HepG2 (cell line): ENCODE results near the gene MXRA8. TPM values are rescaled to one million over a fixed set of nuclear protein-coding genes. Genes with fewer than 3 reads are reported as not detected.

Source experiments
- ATAC-seq: fragments of 200-7000 bp; cut with Tn5 transposase; 3 replicates; pipeline ENCODE4 v1.9.1; 2020; ENCODE audit warnings: mild to moderate bottlenecking, moderate library complexity
- BruUV-seq: library from RNA; stranded (reverse); fragments of 400-500 nt; replicated peaks from 2 replicates; lab custom pipeline; 2021; lab: Mats Ljungman, UMichigan
- CTCF ChIA-PET: fragments of 300-600 bp; formaldehyde crosslinking; extraction: SDS; loops from one replicate; lab custom pipeline; 2021; ENCODE audit warnings: low total read pairs, inconsistent platforms, low intra/inter-chr PET ratio; lab: Yijun Ruan, JAX
- POLR2A ChIA-PET: fragments of 350-600 bp; sonication (Branson Sonifier 250); formaldehyde crosslinking; loops from one replicate; lab custom pipeline; 2020; ENCODE audit warnings: antibody characterized with exemption, inconsistent platforms; lab: Yijun Ruan, JAX
- DNase-seq: peaks from one replicate; pipeline ENCODE4 v3.0.0-alpha.2; 2015; ENCODE audit warnings: low spot score
- FAIRE-seq: peaks from 3 replicates; lab custom pipeline; 2011; peaks lifted over from hg19 to GRCh38; lab: Jason Lieb, UNC
- H2AFZ ChIP-seq: one replicate; pipeline ENCODE4 v1.6.1; 2011; ENCODE audit warnings: low read length, inconsistent platforms
- H3K27ac ChIP-seq: fragments of 300-600 bp; 3 replicates; pipeline ENCODE4 v1.8.0; 2011; ENCODE audit warnings: mixed run types, mild to moderate bottlenecking, mixed read lengths, low read length, inconsistent platforms; ENCODE audit not compliant: insufficient read depth; ENCODE audit errors: extremely low read length
- H3K27me3 ChIP-seq, 2 experiments: fragments of 200-600 bp in 1 of 2; 2 replicates in 1 of 2; 3 replicates in 1 of 2; pipeline versions ENCODE4 v1.6.0 to v1.8.0; 2011; ENCODE audit warnings: low read length in 2 of 2, mild to moderate bottlenecking in 2 of 2, moderate library complexity in 2 of 2, inconsistent platforms in 1 of 2; ENCODE audit not compliant: insufficient read depth in 2 of 2, control insufficient read depth in 1 of 2
- H3K36me3 ChIP-seq, 2 experiments: fragments of 200-600 bp in 1 of 2; replicated peaks in 1 of 2; 2 replicates in 1 of 2; 3 replicates in 1 of 2; pipeline versions ENCODE4 v1.5.1 to v1.8.0; 2011; ENCODE audit warnings: low read length in 2 of 2, inconsistent platforms in 1 of 2; ENCODE audit not compliant: insufficient read depth in 2 of 2, control insufficient read depth in 1 of 2
- H3K4me1 ChIP-seq: 2 replicates; pipeline ENCODE4 v1.5.1; 2012; ENCODE audit warnings: low read length, inconsistent platforms; ENCODE audit not compliant: insufficient read depth
- H3K4me2 ChIP-seq: 2 replicates; pipeline ENCODE4 v1.6.0; 2011; ENCODE audit warnings: low read depth, low read length, inconsistent platforms
- H3K4me3 ChIP-seq, 3 experiments: fragments of 200-600 bp in 1 of 3; sonication (generic), shearing (Covaris generic) in 1 of 3; replicated peaks in 1 of 3; 2 replicates each; pipeline ENCODE4 v1.5.1; 2011 to 2016; ENCODE audit warnings: low read length in 3 of 3, inconsistent platforms in 2 of 3, low read depth in 2 of 3, mild to moderate bottlenecking in 2 of 3, control low read depth in 1 of 3, mixed read lengths in 1 of 3; ENCODE audit not compliant: insufficient read depth in 1 of 3
- H3K79me2 ChIP-seq: one replicate; pipeline ENCODE4 v1.6.1; 2011; ENCODE audit warnings: low read length, inconsistent platforms; ENCODE audit not compliant: insufficient read depth
- H3K9ac ChIP-seq: 2 replicates; pipeline ENCODE4 v1.6.0; 2011; ENCODE audit warnings: mild to moderate bottlenecking, low read depth, low read length, inconsistent platforms; ENCODE audit not compliant: insufficient read depth
- H3K9me3 ChIP-seq: 2 replicates; pipeline ENCODE4 v1.5.1; 2012; ENCODE audit warnings: mild to moderate bottlenecking, low read length
- H4K20me1 ChIP-seq: 2 replicates; pipeline ENCODE4 v1.6.0; 2011; ENCODE audit warnings: inconsistent platforms, mild to moderate bottlenecking, low read length, moderate library complexity; ENCODE audit not compliant: insufficient read depth
- HINFP ChIP-seq: sonication (generic); formaldehyde crosslinking; IDR thresholded peaks from 2 replicates; pipeline ENCODE4 v1.4.0; 2020; ENCODE audit warnings: low read depth, mild to moderate bottlenecking, missing genetic modification reagents
- REST ChIP-seq, 2 experiments: IDR thresholded peaks; 2 replicates each; pipeline ENCODE4 v1.6.1; 2011 to 2012; ENCODE audit warnings: low read length in 2 of 2, borderline replicate concordance in 1 of 2, low read depth in 1 of 2, mild to moderate bottlenecking in 1 of 2, moderate library complexity in 1 of 2
- ZSCAN22 ChIP-seq: sonication (generic); formaldehyde crosslinking; IDR thresholded peaks from 2 replicates; pipeline ENCODE4 v1.4.0; 2020; ENCODE audit warnings: mild to moderate bottlenecking, missing genetic modification reagents
- WGBS: methylation state at CpG from one replicate; pipeline ENCODE4 v1.1.6; 2017; ENCODE audit warnings: low lambda C conversion rate; 5-methylcytosine and 5-hydroxymethylcytosine counted together
- in situ Hi-C: cut with HindIII; loops from 2 replicates; pipeline ENCODE4 v1.10.0; 2017; ENCODE audit warnings: low pct_unique_long_range_greater_than_20kb; ENCODE audit not compliant: extremely low pct_ligation_motif_present
- intact Hi-C: fragments of 100-400 bp; cut with micrococcal nuclease; formaldehyde crosslinking; loops from one replicate; pipeline ENCODE4 v1.10.0; 2022; ENCODE audit not compliant: unreplicated experiment
- polyA plus RNA-seq, 8 experiments: library from polyadenylated mRNA; depleted of rRNA in 3 of 8; stranded (reverse) in 7 of 8; unstranded in 1 of 8; fragments of >200 nt; fragmentation: Illumina TruSeq in 4 of 8; extraction: Trizol in 4 of 8; gene quantifications; 2 replicates each; pipeline versions ENCODE4 v1.2.1 to v1.2.3, GENCODE V29; 2011 to 2016; ENCODE audit warnings: low read depth in 4 of 8, missing spikeins in 1 of 8, mixed read lengths in 1 of 8; ENCODE audit not compliant: insufficient read depth in 1 of 8
- total RNA-seq, 5 experiments: library from RNA; depleted of rRNA; stranded (reverse); fragments of >200 nt; fragmentation: Illumina TruSeq; extraction: Trizol; gene quantifications; 2 replicates each; pipeline ENCODE4 v1.2.3, GENCODE V29; 2016; ENCODE audit warnings: low read depth in 1 of 5

The MXRA8 gene
- total and polyA plus RNA-seq, 2 of the 13 experiments (the other 11 are each of a cell fraction or from before 2014, with no cell fraction given) = 19.8 to 44.8 TPM

- H3K36me3 ChIP-seq = no peaks in the 10 kb centered on the region
- no peaks in the 10 kb centered on the region for H4K20me1 ChIP-seq
- 48% methylated on average over 10 of the region's 10 CpGs for WGBS
- ATAC-seq (no peak), FAIRE-seq (no peak)
- H3K79me2 ChIP-seq = no peaks in the 10 kb centered on the region
- H3K27ac ChIP-seq = no peak overlapping the region
- no peak overlapping the region for H2AFZ ChIP-seq
- POLR2A ChIA-PET = no interaction called here
- in situ Hi-C loops = no loop called here
- TF ChIP-seq REST (IDR thresholded peaks at IDR 0.05; ENCODE audit: borderline replicate concordance in 1 of 2, low read depth in 1 of 2, low read length in 2 of 2) (no peak), ZSCAN22 (CRISPR knock-in tag) (no peak), HINFP (CRISPR knock-in tag) (no peak)
- TF ChIP-seq, all 625 proteins: peak for 0
- H3K9me3 ChIP-seq = no peaks in the 10 kb centered on the region
- intact Hi-C loops = no loop called here
- no peak overlapping the region for H3K4me3 ChIP-seq
- H3K4me1 ChIP-seq = peaks cover 15% of the 10 kb centered on the region
- no TSS peak for BruUV-seq
- H3K9ac ChIP-seq = no peak overlapping the region
- CTCF ChIA-PET = no interaction called here
- no peak overlapping the region for H3K4me2 ChIP-seq
- DNase-seq = no peak
- H3K27me3 ChIP-seq = no peaks in the 10 kb centered on the region
These were observed 7.7 kb upstream of the MXRA8 start for GRCh38 chr1:1365875-1366698.
